Activated CD4-positive, alpha-beta T cell treated with anti-CD3 and anti-CD28 coated beads for 24 hours (primary cell): ENCODE data around the gene TBX1.

Source experiments
- DNase-seq, 2 donors: peaks; one replicate each; pipeline ENCODE4 v3.0.0-alpha.2; 2020; ENCODE audit warnings: low read depth in 2 of 2

Gene TBX1

DNA sequence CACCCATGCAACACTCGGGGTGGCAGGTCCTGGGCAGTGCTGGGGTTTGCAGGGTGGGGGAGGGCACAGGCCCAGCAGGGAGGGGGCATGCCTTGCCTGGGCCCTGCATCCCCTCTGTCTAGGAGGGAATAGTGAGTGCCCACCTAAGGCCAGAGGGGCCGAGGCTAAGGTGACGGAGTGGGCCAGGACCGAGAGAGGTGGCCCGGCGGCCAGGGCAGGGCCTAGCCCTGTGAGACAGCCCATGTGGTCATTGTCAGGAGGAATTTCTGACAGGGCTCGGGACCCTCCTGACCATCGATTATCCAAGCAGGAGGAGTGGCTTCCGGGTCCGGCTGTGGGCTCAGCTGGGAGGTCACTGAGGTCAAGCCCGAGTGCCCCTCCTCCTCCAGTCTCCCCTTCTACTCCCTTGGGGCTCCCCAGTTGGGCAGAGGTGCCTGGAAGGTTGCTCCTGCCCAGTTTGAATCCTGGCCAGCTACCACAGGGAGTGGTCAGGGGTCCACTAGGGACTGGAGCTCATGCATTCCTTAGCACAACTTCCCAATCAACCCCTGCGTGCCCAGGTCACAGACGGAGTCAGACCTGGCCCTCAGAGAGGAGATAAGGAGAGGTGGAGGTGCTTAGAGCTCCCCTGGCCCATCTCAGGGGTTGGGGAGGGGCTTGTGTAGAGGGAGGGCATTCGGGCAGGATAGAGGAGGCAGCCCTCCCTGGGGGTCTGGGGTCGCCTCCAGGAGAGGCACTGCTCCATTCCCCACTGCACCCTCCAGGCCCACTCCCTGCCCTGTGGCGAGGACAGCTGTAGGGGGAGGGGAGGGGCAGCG, 22.5 kb upstream of the TBX1 start:
- no peak for DNase-seq

- DNase-seq = no peak
These were observed 21.7 kb upstream of the TBX1 start for GRCh38 chr22:19738664-19739447.

GRCh38 chr22:19739448-19739895, 21.1 kb upstream of the TBX1 start:
- no peak for DNase-seq

- DNase-seq = no peak
These were observed 20.6 kb upstream of the TBX1 start for GRCh38 chr22:19739911-19740449.

- no peak for DNase-seq
These were observed 20.0 kb upstream of the TBX1 start for GRCh38 chr22:19740586-19740985.

GRCh38 chr22:19741053-19741452, 19.5 kb upstream of the TBX1 start:
- no peak for DNase-seq

DNA sequence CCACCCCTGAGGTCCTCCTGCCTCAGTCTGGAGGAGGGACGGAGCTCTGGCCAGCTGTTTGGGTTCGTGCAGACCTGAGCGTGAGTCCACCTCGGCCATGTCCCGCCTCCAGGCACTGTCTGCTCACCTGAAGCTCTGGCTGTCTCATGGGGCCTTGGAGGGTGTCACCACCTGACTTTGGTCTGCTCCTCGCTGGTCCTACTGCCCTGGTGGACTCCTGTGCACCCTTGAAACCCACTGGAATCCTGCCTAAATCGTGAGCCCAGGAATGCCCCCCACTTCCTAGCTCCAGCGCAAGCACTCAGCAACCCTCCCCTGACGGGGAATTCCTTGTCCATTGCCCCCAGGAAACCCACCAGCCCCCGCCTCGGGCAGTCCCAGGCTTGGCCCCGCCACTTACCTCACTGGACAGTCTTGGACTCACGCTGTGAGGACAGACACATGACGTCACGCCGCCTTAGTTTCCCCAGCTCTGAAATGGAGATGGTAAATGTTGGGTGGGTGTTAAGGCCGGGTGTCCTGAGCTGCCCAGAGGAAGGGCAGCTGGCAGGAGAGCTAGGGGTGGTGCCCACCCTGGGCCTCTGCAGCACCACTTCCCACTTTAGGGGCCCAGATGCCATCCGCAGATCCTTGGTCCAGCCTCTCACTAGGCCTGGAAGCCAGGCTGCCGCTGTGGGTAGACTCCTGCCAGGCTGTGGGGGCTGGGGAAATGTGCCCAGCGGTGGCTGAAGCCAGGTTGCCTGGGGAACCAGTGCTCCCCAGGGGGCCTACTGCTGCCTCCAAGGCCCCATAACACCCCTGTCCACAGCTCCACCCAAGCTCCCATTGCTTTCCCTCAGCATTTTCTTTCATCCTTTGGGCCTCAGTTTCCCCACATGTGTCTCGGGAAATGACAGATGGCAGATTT, 18.2 kb upstream of the TBX1 start:
- no peak for DNase-seq

DNA sequence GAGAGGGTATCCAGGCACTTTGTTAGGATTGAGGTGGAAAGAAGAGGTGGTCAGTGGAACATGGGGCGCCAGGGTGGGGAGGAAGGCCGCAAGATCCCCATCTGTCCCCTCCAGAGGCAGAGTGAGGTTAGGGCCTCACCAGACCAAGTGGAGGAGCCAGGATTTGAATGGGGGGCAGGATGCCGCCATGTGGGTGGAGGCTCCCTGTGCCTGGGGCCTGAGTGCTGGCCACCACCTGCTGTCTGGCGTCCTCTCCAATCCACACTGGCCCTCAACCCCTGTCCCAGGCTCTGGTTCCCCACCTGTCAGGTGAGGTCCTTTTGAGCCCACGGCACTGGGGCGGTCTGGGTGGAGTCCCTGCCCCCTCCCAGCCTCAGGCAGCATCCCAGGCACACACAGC, 17.5 kb upstream of the TBX1 start:
- no peak for DNase-seq

DNA sequence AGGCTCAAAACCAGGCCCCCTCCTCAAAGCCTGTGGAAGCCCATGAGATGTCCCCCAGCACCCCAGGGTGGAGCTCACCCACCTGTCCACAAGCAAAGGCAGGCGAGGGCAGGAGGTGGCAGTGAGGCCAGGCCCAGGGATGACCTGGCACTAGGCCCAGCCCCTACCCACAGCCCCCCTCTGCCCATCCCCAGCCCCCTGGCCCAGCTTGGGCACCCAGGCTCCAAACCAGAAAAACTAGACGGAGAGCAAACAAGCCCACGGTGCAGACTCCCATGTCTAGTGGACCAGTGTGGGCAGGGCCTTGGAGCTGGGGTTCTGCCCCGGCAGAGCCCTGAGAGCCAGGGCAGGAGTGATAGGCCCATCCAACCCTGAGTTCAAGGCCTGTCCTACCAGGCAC, 16.9 kb upstream of the TBX1 start:
- no peak for DNase-seq

- DNase-seq = no peak
These were observed 16.1 kb upstream of the TBX1 start for GRCh38 chr22:19744350-19745006.

DNA sequence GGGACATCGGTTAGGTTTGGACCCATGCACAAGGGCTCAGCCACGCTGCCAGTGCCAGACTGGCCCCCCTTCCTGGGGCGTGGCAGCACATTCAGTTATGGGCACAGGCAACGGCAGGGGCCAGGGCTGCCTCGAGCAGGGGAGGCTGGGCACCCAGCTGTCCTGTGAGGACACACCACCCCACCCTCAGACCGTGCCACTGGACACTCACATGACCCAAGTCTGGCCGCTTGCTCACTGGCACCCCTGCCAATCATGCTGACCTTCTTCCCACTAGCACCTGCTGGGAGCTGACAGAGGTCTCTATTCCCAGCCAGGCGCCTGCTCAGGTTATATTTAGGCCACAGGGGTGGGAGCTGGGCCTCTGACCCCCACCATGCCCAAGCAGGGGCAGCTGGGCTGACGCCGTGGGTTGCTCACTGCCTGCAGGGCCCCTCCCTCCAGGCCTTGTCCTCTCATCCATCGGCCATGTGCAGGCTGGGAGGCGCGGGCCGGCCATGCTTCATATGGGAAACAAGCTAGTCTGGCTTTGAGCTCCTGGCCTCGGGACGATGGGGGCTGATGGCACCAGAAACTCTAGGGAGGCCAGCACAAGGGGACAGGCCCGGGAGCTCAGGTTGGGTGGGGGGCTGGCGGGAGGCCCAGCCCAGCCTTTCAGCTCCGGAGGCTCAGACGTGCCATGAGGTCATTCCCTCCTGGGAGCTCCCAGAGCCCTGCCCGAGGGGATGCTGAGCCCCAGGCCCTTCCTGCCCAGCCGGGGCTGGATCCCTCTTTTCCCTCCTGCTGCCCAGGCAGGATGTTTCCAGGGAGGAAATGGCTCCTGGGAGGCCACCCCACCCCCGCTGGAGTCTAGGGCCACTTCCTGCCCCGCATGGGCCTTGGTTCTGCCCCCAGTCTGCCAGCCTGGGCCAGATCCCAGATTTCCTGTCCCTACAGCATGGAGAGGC, 15.2 kb upstream of the TBX1 start:
- DNase-seq = no peak

DNA sequence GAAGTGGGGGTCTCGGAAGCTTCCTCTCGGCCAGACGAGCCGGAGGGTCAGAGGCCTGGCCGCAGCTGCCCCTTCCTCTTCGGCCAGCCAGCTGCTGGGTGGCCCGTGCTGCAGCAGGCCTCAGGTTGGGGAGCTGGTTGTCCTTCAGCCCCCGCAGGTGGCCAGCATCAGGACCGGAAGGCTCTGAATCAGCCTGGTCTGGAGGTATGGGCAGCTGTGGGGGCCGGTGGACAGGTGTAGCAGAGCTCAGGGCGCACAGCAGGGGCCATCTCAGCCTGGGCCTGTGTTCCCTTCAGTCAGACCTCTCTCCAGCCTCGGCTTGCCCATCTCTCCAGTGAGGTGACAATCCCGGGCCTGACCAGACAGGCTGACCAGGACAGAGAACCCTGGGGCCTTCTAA, 13.9 kb upstream of the TBX1 start:
- DNase-seq = no peak

DNA sequence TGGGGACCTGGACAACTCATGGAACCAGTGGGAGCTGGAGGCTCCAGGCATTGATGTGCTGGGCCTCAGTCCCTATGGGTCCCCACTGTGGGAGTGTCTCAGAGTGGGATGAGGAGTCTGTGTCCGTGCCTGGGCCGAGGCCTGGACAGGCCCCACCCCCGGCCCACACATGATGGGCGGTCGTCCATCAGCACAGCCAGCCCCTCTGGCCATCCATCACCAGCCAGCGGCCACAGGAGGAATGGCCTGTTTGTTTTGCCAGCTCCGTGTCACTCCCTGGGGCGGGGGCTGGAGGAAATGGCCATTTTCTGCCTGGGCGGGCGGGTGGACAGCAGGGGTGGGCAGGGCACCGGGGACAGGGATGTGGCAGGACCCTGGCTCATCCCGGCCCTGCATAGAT, 13.0 kb upstream of the TBX1 start:
- DNase-seq = no peak

DNA sequence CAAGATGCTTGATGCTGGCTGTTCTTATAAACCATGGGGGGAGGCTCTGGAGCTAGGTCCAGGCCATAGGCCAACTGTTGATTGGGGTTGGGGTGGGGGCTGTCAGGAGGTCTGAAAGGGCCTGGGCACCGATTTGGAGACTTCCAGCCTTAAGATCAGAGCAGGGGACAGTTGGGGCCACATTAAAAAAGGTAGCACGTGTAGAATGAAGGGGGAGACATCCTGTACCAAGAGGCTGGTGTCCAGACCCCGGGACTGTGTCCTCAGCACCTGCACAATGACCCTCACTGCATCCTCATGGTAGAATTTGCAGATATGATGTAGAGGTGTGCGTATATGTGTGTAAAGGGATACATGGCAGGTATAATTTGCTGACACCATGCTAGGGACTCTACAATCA, 12.4 kb upstream of the TBX1 start:
- no peak for DNase-seq

- DNase-seq = no peak
These were observed 11.4 kb upstream of the TBX1 start for GRCh38 chr22:19748991-19749664.

- DNase-seq = no peak
These were observed 10.7 kb upstream of the TBX1 start for GRCh38 chr22:19749876-19750275.

DNA sequence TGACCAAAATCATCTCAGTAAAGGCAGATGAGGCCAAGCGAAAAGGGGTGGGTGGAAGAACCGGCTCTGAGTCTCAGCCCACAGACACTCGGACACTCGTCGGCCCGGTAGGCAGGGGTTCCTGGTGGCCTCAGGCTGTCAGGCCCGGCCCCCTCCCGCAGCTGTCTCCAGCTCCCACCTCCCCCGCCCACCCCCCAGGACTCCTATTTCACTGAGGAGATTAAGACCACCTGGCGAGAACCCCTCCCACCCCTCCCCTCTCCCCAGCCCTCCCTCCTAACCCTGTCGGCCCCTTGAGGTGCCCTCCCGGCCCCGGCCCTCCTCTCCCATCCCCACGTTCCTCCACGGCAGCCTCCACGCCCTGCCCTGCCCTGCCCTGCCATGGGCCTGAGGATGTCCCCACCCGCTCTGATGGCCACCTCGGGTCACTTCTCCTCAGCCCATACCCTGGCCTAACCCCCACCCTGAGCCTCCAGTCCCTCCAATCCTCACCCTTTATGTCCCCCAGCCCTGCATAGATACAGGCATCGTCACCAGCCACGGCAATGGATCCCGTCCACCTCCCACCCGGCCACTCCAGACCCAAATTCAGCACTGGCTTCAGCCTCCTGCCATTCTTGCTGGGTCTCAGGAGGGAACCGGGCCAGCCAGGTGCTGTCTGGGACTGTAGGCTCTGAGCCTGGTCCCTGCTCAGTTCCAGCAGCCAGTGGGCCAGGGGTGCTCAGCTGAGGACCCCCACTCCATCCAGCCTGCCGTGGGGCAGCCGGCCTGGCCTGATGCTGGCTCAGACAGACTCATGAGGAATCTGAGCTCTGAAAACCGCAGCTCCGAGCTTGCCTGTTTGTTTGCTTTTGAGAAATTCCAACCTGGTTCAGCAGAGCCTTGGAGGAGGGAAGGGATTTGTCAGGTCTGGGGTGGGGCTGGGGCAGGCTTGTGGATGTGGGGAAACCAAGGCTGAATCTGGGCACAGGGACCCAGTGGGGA, 9.8 kb upstream of the TBX1 start:
- no peak for DNase-seq

DNA sequence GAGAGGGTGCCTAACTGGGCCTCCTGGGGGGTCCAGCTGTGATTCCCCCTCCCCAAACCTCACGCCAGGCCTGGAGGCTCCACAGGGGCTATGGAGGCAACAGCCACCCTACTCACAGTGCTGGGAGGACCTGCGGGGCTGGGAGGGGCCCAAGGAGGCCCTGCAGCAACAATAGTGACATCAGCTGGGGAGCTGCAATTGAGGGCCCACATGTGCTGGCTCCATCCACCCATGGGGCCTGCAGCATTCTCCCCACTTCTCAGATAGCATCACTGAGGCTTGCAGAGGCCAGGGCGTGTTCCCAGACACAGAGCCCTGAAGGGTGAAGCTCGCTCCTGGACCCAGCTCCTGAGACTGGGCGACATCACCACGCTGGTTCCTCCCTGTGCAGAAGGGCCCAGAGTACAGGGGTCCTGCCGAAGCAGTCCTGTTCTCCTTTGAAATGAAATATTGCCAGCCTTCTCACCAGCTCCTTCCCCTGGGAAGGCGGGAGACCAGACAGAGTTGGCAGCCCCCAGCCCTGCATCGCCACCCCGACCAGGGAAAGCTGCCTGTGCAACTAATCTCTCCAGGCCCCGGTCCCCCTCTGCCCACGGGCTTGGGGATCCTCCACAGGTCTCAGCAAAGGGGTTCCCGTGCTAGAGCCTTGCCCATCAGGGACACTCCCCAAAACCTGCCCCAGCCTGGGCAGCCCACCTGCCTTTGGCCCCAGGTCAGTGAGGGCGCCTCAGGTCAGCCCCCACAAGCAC, 8.9 kb upstream of the TBX1 start:
- no peak for DNase-seq
